ENCODE data around the gene SFRP4. TPM values are rescaled to one million over a fixed set of nuclear protein-coding genes. Genes with fewer than 3 reads are reported as not detected.

SFRP4 gene
- total and polyA plus RNA-seq, 7 experiments from 2014 or later = not detected

GRCh38 chr7:37942934-37943610 is 26.5 kb upstream of the SFRP4 start:
- intact Hi-C loops (cut with micrococcal nuclease) = no loop called here
- no peak overlapping the region for H3K4me3 ChIP-seq (ENCODE audit: low read length)
- H3K27ac Mint-ChIP-seq = no peak overlapping the region
- ChIA-PET POLR2A (no interaction called here), CTCF (no interaction called here)
- no peaks in the 10 kb centered on the region for H3K9me3 ChIP-seq (ENCODE audit: control insufficient read depth in 2 of 3, low read length in 3 of 3)
- no peak for ATAC-seq
- no peaks in the 10 kb centered on the region for H3K4me1 ChIP-seq (ENCODE audit: control insufficient read depth in 2 of 2, insufficient read depth in 2 of 2, low read length in 2 of 2)
- peaks cover 0 to 5% (median 0%) of the 10 kb centered on the region in 5 donors for H3K27me3 Mint-ChIP-seq
- H3K27ac ChIP-seq (ENCODE audit: low read depth, low read length) = no peak overlapping the region
- no peaks in the 10 kb centered on the region for H3K36me3 ChIP-seq (ENCODE audit: control insufficient read depth in 2 of 3, insufficient read depth in 3 of 3, low read length in 3 of 3)
- peaks cover 0 to 5% (median 0%) of the 10 kb centered on the region in 11 donors for H3K9me3 Mint-ChIP-seq
- DNase-seq = no peak
- H3K4me1 Mint-ChIP-seq = no peaks in the 10 kb centered on the region
- H3K27me3 ChIP-seq (ENCODE audit: control insufficient read depth in 2 of 2, insufficient read depth in 2 of 2, low read length in 2 of 2) = no peaks in the 10 kb centered on the region
- H3K4me3 Mint-ChIP-seq = no peak overlapping the region
- H3K36me3 Mint-ChIP-seq = no peaks in the 10 kb centered on the region

GRCh38 chr7:37933018-37933566 is 16.5 kb upstream of the SFRP4 start:
- no peaks in the 10 kb centered on the region for H3K4me1 ChIP-seq (ENCODE audit: control insufficient read depth in 2 of 2, insufficient read depth in 2 of 2, low read length in 2 of 2)
- H3K36me3 ChIP-seq (ENCODE audit: control insufficient read depth in 2 of 3, insufficient read depth in 3 of 3, low read length in 3 of 3) = no peaks in the 10 kb centered on the region
- H3K4me3 ChIP-seq (ENCODE audit: low read length) = no peak overlapping the region
- H3K27me3 ChIP-seq (ENCODE audit: control insufficient read depth in 2 of 2, insufficient read depth in 2 of 2, low read length in 2 of 2) = no peaks in the 10 kb centered on the region
- H3K9me3 Mint-ChIP-seq = peaks cover 0 to 15% (median 6%) of the 10 kb centered on the region in 11 donors
- POLR2A ChIA-PET = no interaction called here
- CTCF ChIA-PET = no interaction called here
- H3K27ac Mint-ChIP-seq = no peak overlapping the region
- ATAC-seq = no peak
- H3K4me1 Mint-ChIP-seq = no peaks in the 10 kb centered on the region
- peaks cover 0 to 14% (median 4%) of the 10 kb centered on the region in 5 donors for H3K27me3 Mint-ChIP-seq
- no peak for DNase-seq
- H3K36me3 Mint-ChIP-seq = no peaks in the 10 kb centered on the region
- peaks cover 0 to 4% (median 0%) of the 10 kb centered on the region in 3 experiments for H3K9me3 ChIP-seq (ENCODE audit: control insufficient read depth in 2 of 3, low read length in 3 of 3)
- H3K27ac ChIP-seq (ENCODE audit: low read depth, low read length) = no peak overlapping the region
- no peak overlapping the region for H3K4me3 Mint-ChIP-seq
- intact Hi-C loops (cut with micrococcal nuclease) = no loop called here

GRCh38 chr7:37932543-37932942 is 15.9 kb upstream of the SFRP4 start:
- no peak overlapping the region for H3K4me3 Mint-ChIP-seq
- DNase-seq (no peak), ATAC-seq (no peak)
- H3K27me3 Mint-ChIP-seq = peaks cover 0 to 14% (median 4%) of the 10 kb centered on the region in 5 donors
- H3K36me3 ChIP-seq (ENCODE audit: control insufficient read depth in 2 of 3, insufficient read depth in 3 of 3, low read length in 3 of 3) = no peaks in the 10 kb centered on the region
- ChIA-PET CTCF (no interaction called here), POLR2A (no interaction called here)
- no peak overlapping the region for H3K27ac Mint-ChIP-seq
- H3K4me1 Mint-ChIP-seq = no peaks in the 10 kb centered on the region
- H3K9me3 ChIP-seq (ENCODE audit: control insufficient read depth in 2 of 3, low read length in 3 of 3) = peaks cover 0 to 4% (median 0%) of the 10 kb centered on the region in 3 experiments
- intact Hi-C loops (cut with micrococcal nuclease) = no loop called here
- H3K9me3 Mint-ChIP-seq = peaks cover 0 to 15% (median 6%) of the 10 kb centered on the region in 11 donors
- no peaks in the 10 kb centered on the region for H3K36me3 Mint-ChIP-seq
- no peaks in the 10 kb centered on the region for H3K27me3 ChIP-seq (ENCODE audit: control insufficient read depth in 2 of 2, insufficient read depth in 2 of 2, low read length in 2 of 2)
- H3K4me3 ChIP-seq (ENCODE audit: low read length) = no peak overlapping the region
- H3K4me1 ChIP-seq (ENCODE audit: control insufficient read depth in 2 of 2, insufficient read depth in 2 of 2, low read length in 2 of 2) = no peaks in the 10 kb centered on the region
- no peak overlapping the region for H3K27ac ChIP-seq (ENCODE audit: low read depth, low read length)

- no peaks in the 10 kb centered on the region for H3K4me1 Mint-ChIP-seq
- CTCF ChIA-PET = no interaction called here
- Histone ChIP-seq H3K27me3 (ENCODE audit: control insufficient read depth in 2 of 2, insufficient read depth in 2 of 2, low read length in 2 of 2) (no peaks in the 10 kb centered on the region), H3K4me1 (ENCODE audit: control insufficient read depth in 2 of 2, insufficient read depth in 2 of 2, low read length in 2 of 2) (no peaks in the 10 kb centered on the region), H3K9me3 (ENCODE audit: control insufficient read depth in 2 of 3, low read length in 3 of 3) (no peaks in the 10 kb centered on the region), H3K36me3 (ENCODE audit: control insufficient read depth in 2 of 3, insufficient read depth in 3 of 3, low read length in 3 of 3) (no peaks in the 10 kb centered on the region), H3K27ac (ENCODE audit: low read depth, low read length) (no peak overlapping the region), H3K4me3 (ENCODE audit: low read length) (no peak overlapping the region)
- no peak for DNase-seq
- ATAC-seq = no peak
- no peak overlapping the region for H3K27ac Mint-ChIP-seq
- no peaks in the 10 kb centered on the region for H3K36me3 Mint-ChIP-seq
- POLR2A ChIA-PET = no interaction called here
- H3K9me3 Mint-ChIP-seq = peaks cover 0 to 7% (median 2%) of the 10 kb centered on the region in 11 donors
- no peak overlapping the region for H3K4me3 Mint-ChIP-seq
- peaks cover 0 to 14% (median 4%) of the 10 kb centered on the region in 5 donors for H3K27me3 Mint-ChIP-seq
- intact Hi-C loops (cut with micrococcal nuclease) = no loop called here
Measured at GRCh38 chr7:37930226-37930948, 13.8 kb upstream of the SFRP4 start.

- POLR2A ChIA-PET = no interaction called here
- no peaks in the 10 kb centered on the region for H3K36me3 ChIP-seq (ENCODE audit: control insufficient read depth in 2 of 3, insufficient read depth in 3 of 3, low read length in 3 of 3)
- DNase-seq = no peak
- CTCF ChIA-PET = no interaction called here
- Mint-ChIP-seq H3K4me1 (no peaks in the 10 kb centered on the region), H3K36me3 (no peaks in the 10 kb centered on the region), H3K27me3 (peaks cover 0 to 16% (median 4%) of the 10 kb centered on the region in 5 donors), H3K27ac (no peak overlapping the region), H3K9me3 (peaks cover 0 to 10% (median 4%) of the 10 kb centered on the region in 11 donors), H3K4me3 (no peak overlapping the region)
- ATAC-seq = no peak
- no peak overlapping the region for H3K4me3 ChIP-seq (ENCODE audit: low read length)
- no peak overlapping the region for H3K27ac ChIP-seq (ENCODE audit: low read depth, low read length)
- no peaks in the 10 kb centered on the region for H3K27me3 ChIP-seq (ENCODE audit: control insufficient read depth in 2 of 2, insufficient read depth in 2 of 2, low read length in 2 of 2)
- no peaks in the 10 kb centered on the region for H3K4me1 ChIP-seq (ENCODE audit: control insufficient read depth in 2 of 2, insufficient read depth in 2 of 2, low read length in 2 of 2)
- H3K9me3 ChIP-seq (ENCODE audit: control insufficient read depth in 2 of 3, low read length in 3 of 3) = no peaks in the 10 kb centered on the region
- intact Hi-C loops (cut with micrococcal nuclease) = no loop called here
Measured at GRCh38 chr7:37928878-37929277, 12.3 kb upstream of the SFRP4 start.

- ATAC-seq (no peak), DNase-seq (no peak)
- no peaks in the 10 kb centered on the region for H3K36me3 ChIP-seq (ENCODE audit: control insufficient read depth in 2 of 3, insufficient read depth in 3 of 3, low read length in 3 of 3)
- peaks cover 0 to 4% of the 10 kb centered on the region in 2 donors for H3K27me3 ChIP-seq (ENCODE audit: control insufficient read depth in 2 of 2, insufficient read depth in 2 of 2, low read length in 2 of 2)
- Mint-ChIP-seq H3K27me3 (peaks cover 4 to 26% (median 10%) of the 10 kb centered on the region in 5 donors), H3K36me3 (peaks cover 0 to 3% (median 0%) of the 10 kb centered on the region in 5 donors), H3K4me3 (no peak overlapping the region), H3K4me1 (no peaks in the 10 kb centered on the region), H3K9me3 (peaks cover 0 to 10% (median 6%) of the 10 kb centered on the region in 11 donors), H3K27ac (no peak overlapping the region)
- no peak overlapping the region for H3K4me3 ChIP-seq (ENCODE audit: low read length)
- H3K9me3 ChIP-seq (ENCODE audit: control insufficient read depth in 2 of 3, low read length in 3 of 3) = no peaks in the 10 kb centered on the region
- ChIA-PET POLR2A (no interaction called here), CTCF (no interaction called here)
- H3K27ac ChIP-seq (ENCODE audit: low read depth, low read length) = no peak overlapping the region
- H3K4me1 ChIP-seq (ENCODE audit: control insufficient read depth in 2 of 2, insufficient read depth in 2 of 2, low read length in 2 of 2) = no peaks in the 10 kb centered on the region
- intact Hi-C loops (cut with micrococcal nuclease) = no loop called here
Measured at GRCh38 chr7:37927773-37928444, 11.3 kb upstream of the SFRP4 start.

Measured in naive thymus-derived CD4-positive, alpha-beta T cell (primary cell).